HepG2 (cell line): ENCODE data around the gene CHD2. TPM values are rescaled to one million over a fixed set of nuclear protein-coding genes. Genes with fewer than 3 reads are reported as not detected.
A peak's percentile ranks its signal among the peaks of the same experiment; 100 is the strongest.

Experiments
- ATAC-seq: fragments of 200-7000 bp; cut with Tn5 transposase; 3 replicates; pipeline ENCODE4 v1.9.1; 2020; ENCODE audit warnings: mild to moderate bottlenecking, moderate library complexity
- BruUV-seq: library from RNA; stranded (reverse); fragments of 400-500 nt; replicated peaks from 2 replicates; lab custom pipeline; 2021; lab: Mats Ljungman, UMichigan
- CTCF ChIA-PET: fragments of 300-600 bp; formaldehyde crosslinking; extraction: SDS; loops from one replicate; lab custom pipeline; 2021; ENCODE audit warnings: low total read pairs, inconsistent platforms, low intra/inter-chr PET ratio; lab: Yijun Ruan, JAX
- POLR2A ChIA-PET: fragments of 350-600 bp; sonication (Branson Sonifier 250); formaldehyde crosslinking; loops from one replicate; lab custom pipeline; 2020; ENCODE audit warnings: antibody characterized with exemption, inconsistent platforms; lab: Yijun Ruan, JAX
- DNase-seq: peaks from one replicate; pipeline ENCODE4 v3.0.0-alpha.2; 2015; ENCODE audit warnings: low spot score
- FAIRE-seq: peaks from 3 replicates; lab custom pipeline; 2011; peaks lifted over from hg19 to GRCh38; lab: Jason Lieb, UNC
- H2AFZ ChIP-seq: one replicate; pipeline ENCODE4 v1.6.1; 2011; ENCODE audit warnings: low read length, inconsistent platforms
- H3K27ac ChIP-seq: fragments of 300-600 bp; 3 replicates; pipeline ENCODE4 v1.8.0; 2011; ENCODE audit warnings: mixed run types, mild to moderate bottlenecking, mixed read lengths, low read length, inconsistent platforms; ENCODE audit not compliant: insufficient read depth; ENCODE audit errors: extremely low read length
- H3K27me3 ChIP-seq, 2 experiments: fragments of 200-600 bp in 1 of 2; 2 replicates in 1 of 2; 3 replicates in 1 of 2; pipeline versions ENCODE4 v1.6.0 to v1.8.0; 2011; ENCODE audit warnings: low read length in 2 of 2, mild to moderate bottlenecking in 2 of 2, moderate library complexity in 2 of 2, inconsistent platforms in 1 of 2; ENCODE audit not compliant: insufficient read depth in 2 of 2, control insufficient read depth in 1 of 2
- H3K36me3 ChIP-seq, 2 experiments: fragments of 200-600 bp in 1 of 2; replicated peaks in 1 of 2; 2 replicates in 1 of 2; 3 replicates in 1 of 2; pipeline versions ENCODE4 v1.5.1 to v1.8.0; 2011; ENCODE audit warnings: low read length in 2 of 2, inconsistent platforms in 1 of 2; ENCODE audit not compliant: insufficient read depth in 2 of 2, control insufficient read depth in 1 of 2
- H3K4me1 ChIP-seq: 2 replicates; pipeline ENCODE4 v1.5.1; 2012; ENCODE audit warnings: low read length, inconsistent platforms; ENCODE audit not compliant: insufficient read depth
- H3K4me2 ChIP-seq: 2 replicates; pipeline ENCODE4 v1.6.0; 2011; ENCODE audit warnings: low read depth, low read length, inconsistent platforms
- H3K4me3 ChIP-seq, 3 experiments: fragments of 200-600 bp in 1 of 3; sonication (generic), shearing (Covaris generic) in 1 of 3; replicated peaks in 1 of 3; 2 replicates each; pipeline ENCODE4 v1.5.1; 2011 to 2016; ENCODE audit warnings: low read length in 3 of 3, inconsistent platforms in 2 of 3, low read depth in 2 of 3, mild to moderate bottlenecking in 2 of 3, control low read depth in 1 of 3, mixed read lengths in 1 of 3; ENCODE audit not compliant: insufficient read depth in 1 of 3
- H3K79me2 ChIP-seq: one replicate; pipeline ENCODE4 v1.6.1; 2011; ENCODE audit warnings: low read length, inconsistent platforms; ENCODE audit not compliant: insufficient read depth
- H3K9ac ChIP-seq: 2 replicates; pipeline ENCODE4 v1.6.0; 2011; ENCODE audit warnings: mild to moderate bottlenecking, low read depth, low read length, inconsistent platforms; ENCODE audit not compliant: insufficient read depth
- H3K9me3 ChIP-seq: 2 replicates; pipeline ENCODE4 v1.5.1; 2012; ENCODE audit warnings: mild to moderate bottlenecking, low read length
- H4K20me1 ChIP-seq: 2 replicates; pipeline ENCODE4 v1.6.0; 2011; ENCODE audit warnings: inconsistent platforms, mild to moderate bottlenecking, low read length, moderate library complexity; ENCODE audit not compliant: insufficient read depth
- CBX2 ChIP-seq, 2 experiments: fragments of 200-600 bp in 1 of 2; sonication (generic); formaldehyde crosslinking in 1 of 2; IDR thresholded peaks; 2 replicates each; pipeline versions ENCODE4 v1.7.0 to v1.8.1; 2018 to 2022; ENCODE audit warnings: low read depth in 2 of 2, low read length in 1 of 2, mild to moderate bottlenecking in 1 of 2, missing genetic modification reagents in 1 of 2
- EP300 ChIP-seq, 3 experiments: sonication (generic) in 1 of 3; formaldehyde crosslinking in 1 of 3; IDR thresholded peaks; 2 replicates each; pipeline versions ENCODE4 v1.5.1 to v1.6.1; 2011 to 2020; ENCODE audit warnings: low read depth in 2 of 3, low read length in 2 of 3, borderline replicate concordance in 1 of 3, improper control_type of control experiment in 1 of 3, mild to moderate bottlenecking in 1 of 3, missing genetic modification reagents in 1 of 3, moderate library complexity in 1 of 3
- HNRNPLL ChIP-seq: fragments of 200-400 bp; formaldehyde crosslinking; IDR thresholded peaks from 2 replicates; pipeline ENCODE4 v1.6.1; 2017; ENCODE audit warnings: mild to moderate bottlenecking, low read depth, low read length; ENCODE audit not compliant: poor library complexity, severe bottlenecking
- JUNB ChIP-seq: sonication (generic); formaldehyde crosslinking; IDR thresholded peaks from 2 replicates; pipeline ENCODE4 v1.8.0; 2022; ENCODE audit warnings: missing genetic modification reagents, mild to moderate bottlenecking, borderline replicate concordance
- KDM1A ChIP-seq: IDR thresholded peaks from 2 replicates; pipeline ENCODE4 v1.6.1; 2016; ENCODE audit warnings: missing compliant biosample characterization
- MEIS1 ChIP-seq: sonication (generic); formaldehyde crosslinking; IDR thresholded peaks from 2 replicates; pipeline ENCODE4 v1.9.0; 2021; ENCODE audit warnings: mild to moderate bottlenecking, missing genetic modification reagents, moderate library complexity, borderline replicate concordance
- POLR2A ChIP-seq, 2 experiments: IDR thresholded peaks; 2 replicates each; pipeline ENCODE4 v1.6.1; 2011; ENCODE audit warnings: low read depth in 2 of 2, low read length in 2 of 2, mild to moderate bottlenecking in 1 of 2, moderate library complexity in 1 of 2; ENCODE audit not compliant: insufficient read depth in 1 of 2
- POLR2AphosphoS2 ChIP-seq: IDR thresholded peaks from 2 replicates; pipeline ENCODE4 v1.6.1; 2011; ENCODE audit warnings: low read depth, low read length, improper control_type of control experiment
- WGBS: methylation state at CpG from one replicate; pipeline ENCODE4 v1.1.6; 2017; ENCODE audit warnings: low lambda C conversion rate; 5-methylcytosine and 5-hydroxymethylcytosine counted together
- in situ Hi-C: cut with HindIII; loops from 2 replicates; pipeline ENCODE4 v1.10.0; 2017; ENCODE audit warnings: low pct_unique_long_range_greater_than_20kb; ENCODE audit not compliant: extremely low pct_ligation_motif_present
- intact Hi-C: fragments of 100-400 bp; cut with micrococcal nuclease; formaldehyde crosslinking; loops from one replicate; pipeline ENCODE4 v1.10.0; 2022; ENCODE audit not compliant: unreplicated experiment
- polyA plus RNA-seq, 8 experiments: library from polyadenylated mRNA; depleted of rRNA in 3 of 8; stranded (reverse) in 7 of 8; unstranded in 1 of 8; fragments of >200 nt; fragmentation: Illumina TruSeq in 4 of 8; extraction: Trizol in 4 of 8; gene quantifications; 2 replicates each; pipeline versions ENCODE4 v1.2.1 to v1.2.3, GENCODE V29; 2011 to 2016; ENCODE audit warnings: low read depth in 4 of 8, missing spikeins in 1 of 8, mixed read lengths in 1 of 8; ENCODE audit not compliant: insufficient read depth in 1 of 8
- total RNA-seq, 5 experiments: library from RNA; depleted of rRNA; stranded (reverse); fragments of >200 nt; fragmentation: Illumina TruSeq; extraction: Trizol; gene quantifications; 2 replicates each; pipeline ENCODE4 v1.2.3, GENCODE V29; 2016; ENCODE audit warnings: low read depth in 1 of 5
- TF ChIP-seq, protein P1 (sequence below), 2 experiments: sonication (generic) in 1 of 2; formaldehyde crosslinking in 1 of 2; IDR thresholded peaks; 2 replicates each; pipeline versions ENCODE4 v1.4.0 to v1.6.1; 2018 to 2020; ENCODE audit warnings: missing genetic modification reagents in 2 of 2, borderline replicate concordance in 1 of 2, low read depth in 1 of 2, mild to moderate bottlenecking in 1 of 2, missing biosample characterization in 1 of 2

The CHD2 gene
- total and polyA plus RNA-seq, 2 of the 13 experiments (the other 11 are each of a cell fraction or from before 2014, with no cell fraction given): 54.0 to 54.1 TPM

- ChIA-PET POLR2A (interaction anchor here (0.9 to 6.6 kb wide), 7 partner anchors 11 to 81 kb away, joined by 3 to 211 read pairs (median 4); partner anchors contain the start of gene CHD2), CTCF (no interaction called here)
- peak overlapping the region; percentile 96 for H3K9ac ChIP-seq
- BruUV-seq: no TSS peak
- H3K4me2 ChIP-seq: peak overlapping the region; percentile 70
- H3K9me3 ChIP-seq: no peaks in the 10 kb centered on the region
- intact Hi-C loops: loop anchor here (2.0 kb wide), 1 partner anchor 16 kb away; the partner anchor contains the start of gene CHD2
- H3K4me1 ChIP-seq: peaks cover 56% of the 10 kb centered on the region
- TF ChIP-seq CBX2 (IDR thresholded peaks at IDR 0.05; ENCODE audit: low read depth, low read length): no peak
- no peak for TF ChIP-seq CBX2 (CRISPR knock-in tag; IDR thresholded peaks at IDR 0.05; ENCODE audit: low read depth)
- TF ChIP-seq MEIS1: no peak
- TF ChIP-seq KDM1A (CRISPR knock-in tag): no peak
- TF ChIP-seq JUNB (CRISPR knock-in tag): no peak
- TF ChIP-seq EP300 (IDR thresholded peaks at IDR 0.05; ENCODE audit: low read depth in 2 of 2, low read length in 2 of 2): no peak
- TF ChIP-seq EP300 (CRISPR knock-in tag; IDR thresholded peaks at IDR 0.05; ENCODE audit: borderline replicate concordance): no peak
- TF ChIP-seq, protein P1, sequence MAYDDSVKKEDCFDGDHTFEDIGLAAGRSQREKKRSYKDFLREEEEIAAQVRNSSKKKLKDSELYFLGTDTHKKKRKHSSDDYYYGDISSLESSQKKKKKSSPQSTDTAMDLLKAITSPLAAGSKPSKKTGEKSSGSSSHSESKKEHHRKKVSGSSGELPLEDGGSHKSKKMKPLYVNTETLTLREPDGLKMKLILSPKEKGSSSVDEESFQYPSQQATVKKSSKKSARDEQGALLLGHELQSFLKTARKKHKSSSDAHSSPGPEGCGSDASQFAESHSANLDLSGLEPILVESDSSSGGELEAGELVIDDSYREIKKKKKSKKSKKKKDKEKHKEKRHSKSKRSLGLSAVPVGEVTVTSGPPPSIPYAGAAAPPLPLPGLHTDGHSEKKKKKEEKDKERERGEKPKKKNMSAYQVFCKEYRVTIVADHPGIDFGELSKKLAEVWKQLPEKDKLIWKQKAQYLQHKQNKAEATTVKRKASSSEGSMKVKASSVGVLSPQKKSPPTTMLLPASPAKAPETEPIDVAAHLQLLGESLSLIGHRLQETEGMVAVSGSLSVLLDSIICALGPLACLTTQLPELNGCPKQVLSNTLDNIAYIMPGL (CRISPR knock-in tag; IDR thresholded peaks at IDR 0.05; ENCODE audit: borderline replicate concordance in 1 of 2, low read depth in 1 of 2): peak in 1 of 2 experiments; percentile 31; a peak in 1 of 4 replicates
- TF ChIP-seq HNRNPLL: no peak
- 0 out of 4 replicates have a peak, but pooled peaks of 1 of the 2 experiments have one; percentile 0 for TF ChIP-seq POLR2A (IDR thresholded peaks at IDR 0.05; ENCODE audit: insufficient read depth in 1 of 2, low read depth in 2 of 2, low read length in 2 of 2)
- 0 out of 2 replicates have a peak, but pooled peaks have one; percentile 22 for TF ChIP-seq POLR2AphosphoS2
- H3K27me3 ChIP-seq: peaks cover 0 to 4% of the 10 kb centered on the region in 2 experiments; a peak in 1 of 5 replicates
- H4K20me1 ChIP-seq: peaks cover 44% of the 10 kb centered on the region
- peaks cover 74% of the 10 kb centered on the region for H3K79me2 ChIP-seq
- H3K4me3 ChIP-seq: peak overlapping the region; percentile 64 to 99 (median 92)
- peaks cover 4 to 22% of the 10 kb centered on the region in 2 experiments; a peak in 4 of 5 replicates for H3K36me3 ChIP-seq
- in situ Hi-C loops: loop anchor here (5.0 kb wide), 1 partner anchor 72 kb away; no protein-coding TSS in a partner anchor
- no peak overlapping the region for H2AFZ ChIP-seq
- 3% methylated on average over 6 of the region's 6 CpGs for WGBS
- peak overlapping the region; percentile 95 for H3K27ac ChIP-seq
- FAIRE-seq (no peak), ATAC-seq (no peak), DNase-seq (no peak)
Observed at GRCh38 chr15:92884436-92885223, 15.5 kb upstream of the CHD2 start.
